ENCODE results near the gene PCDHA12.

PCDHA12 gene

GRCh38 chr5:140881889-140882590, 6.9 kb downstream of the PCDHA12 start, which contains the start of gene PCDHA13:
TSS of gene PCDHA13 (plus strand) at chr5:140882124. CDS start at chr5:140882269, 145 bp downstream.
- no peaks in the 10 kb centered on the region for H3F3A ChIP-seq (ENCODE audit: control insufficient read depth, insufficient read depth)
- TF ChIP-seq EZH2phosphoT487 (IDR thresholded peaks at IDR 0.05; ENCODE audit: borderline replicate concordance, low read length) = no peak
- H4K20me1 ChIP-seq (ENCODE audit: control insufficient read depth, insufficient read depth, low read depth, low read length) = no peaks in the 10 kb centered on the region
- no peak within 1 kb of the TSS for H3K4me3 ChIP-seq (ENCODE audit: low read length)
- no peak within 1 kb of the TSS for H3K27ac ChIP-seq (ENCODE audit: low read depth, low read length)
- no peaks in the 10 kb centered on the region; the same call in 1 of the 2 replicates for H3K9me3 ChIP-seq (ENCODE audit: control insufficient read depth, insufficient read depth, low read length)
- H3K79me2 ChIP-seq (ENCODE audit: control insufficient read depth, low read length) = no peaks in the 10 kb centered on the region
- H3K9me2 ChIP-seq (replicated peaks; ENCODE audit: control insufficient read depth, low read length) = no peaks in the 10 kb centered on the region
- no peaks in the 10 kb centered on the region for H3K4me1 ChIP-seq (ENCODE audit: control insufficient read depth, low read length)
- no peaks in the 10 kb centered on the region for H3K36me3 ChIP-seq (ENCODE audit: control insufficient read depth, low read length)
- H3K4me2 ChIP-seq (ENCODE audit: low read length) = no peak within 1 kb of the TSS
- no peaks in the 10 kb centered on the region for H3K27me3 ChIP-seq (ENCODE audit: control insufficient read depth, low read length)

DNA sequence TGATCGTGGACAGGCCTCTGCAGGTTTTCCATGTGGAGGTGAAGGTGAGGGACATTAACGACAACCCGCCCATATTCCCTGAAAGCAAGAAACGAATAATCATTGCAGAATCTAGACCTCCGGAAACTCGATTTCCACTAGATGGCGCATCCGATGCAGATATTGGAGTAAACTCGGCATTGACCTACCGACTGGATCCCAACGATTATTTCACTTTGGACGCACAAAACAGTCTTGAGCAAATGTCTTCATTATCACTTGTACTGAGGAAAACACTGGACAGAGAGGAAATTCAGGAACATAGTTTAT, 7.4 kb downstream of the PCDHA12 start:
- no peaks in the 10 kb centered on the region for H3K4me1 ChIP-seq (ENCODE audit: control insufficient read depth, low read length)
- TF ChIP-seq, protein P1, sequence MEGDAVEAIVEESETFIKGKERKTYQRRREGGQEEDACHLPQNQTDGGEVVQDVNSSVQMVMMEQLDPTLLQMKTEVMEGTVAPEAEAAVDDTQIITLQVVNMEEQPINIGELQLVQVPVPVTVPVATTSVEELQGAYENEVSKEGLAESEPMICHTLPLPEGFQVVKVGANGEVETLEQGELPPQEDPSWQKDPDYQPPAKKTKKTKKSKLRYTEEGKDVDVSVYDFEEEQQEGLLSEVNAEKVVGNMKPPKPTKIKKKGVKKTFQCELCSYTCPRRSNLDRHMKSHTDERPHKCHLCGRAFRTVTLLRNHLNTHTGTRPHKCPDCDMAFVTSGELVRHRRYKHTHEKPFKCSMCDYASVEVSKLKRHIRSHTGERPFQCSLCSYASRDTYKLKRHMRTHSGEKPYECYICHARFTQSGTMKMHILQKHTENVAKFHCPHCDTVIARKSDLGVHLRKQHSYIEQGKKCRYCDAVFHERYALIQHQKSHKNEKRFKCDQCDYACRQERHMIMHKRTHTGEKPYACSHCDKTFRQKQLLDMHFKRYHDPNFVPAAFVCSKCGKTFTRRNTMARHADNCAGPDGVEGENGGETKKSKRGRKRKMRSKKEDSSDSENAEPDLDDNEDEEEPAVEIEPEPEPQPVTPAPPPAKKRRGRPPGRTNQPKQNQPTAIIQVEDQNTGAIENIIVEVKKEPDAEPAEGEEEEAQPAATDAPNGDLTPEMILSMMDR (IDR thresholded peaks at IDR 0.05; ENCODE audit: low read depth, low read length, poor library complexity, severe bottlenecking) = peak; percentile 41
- no peak for TF ChIP-seq EZH2phosphoT487 (IDR thresholded peaks at IDR 0.05; ENCODE audit: borderline replicate concordance, low read length)
- no peak overlapping the region for H3K27ac ChIP-seq (ENCODE audit: low read depth, low read length)
- no peaks in the 10 kb centered on the region for H3K36me3 ChIP-seq (ENCODE audit: control insufficient read depth, low read length)
- no peak overlapping the region for H3K4me2 ChIP-seq (ENCODE audit: low read length)
- no peaks in the 10 kb centered on the region for H3F3A ChIP-seq (ENCODE audit: control insufficient read depth, insufficient read depth)
- H3K27me3 ChIP-seq (ENCODE audit: control insufficient read depth, low read length) = no peaks in the 10 kb centered on the region
- H4K20me1 ChIP-seq (ENCODE audit: control insufficient read depth, insufficient read depth, low read depth, low read length) = no peaks in the 10 kb centered on the region
- H3K9me3 ChIP-seq (ENCODE audit: control insufficient read depth, insufficient read depth, low read length) = no peaks in the 10 kb centered on the region; the same call in 1 of the 2 replicates
- no peaks in the 10 kb centered on the region for H3K9me2 ChIP-seq (replicated peaks; ENCODE audit: control insufficient read depth, low read length)
- H3K4me3 ChIP-seq (ENCODE audit: low read length) = no peak overlapping the region
- no peaks in the 10 kb centered on the region for H3K79me2 ChIP-seq (ENCODE audit: control insufficient read depth, low read length)

GRCh38 chr5:140883373-140883772, 8.3 kb downstream of the PCDHA12 start:
- Histone ChIP-seq H3K79me2 (ENCODE audit: control insufficient read depth, low read length) (no peaks in the 10 kb centered on the region), H3K4me3 (ENCODE audit: low read length) (no peak overlapping the region), H4K20me1 (ENCODE audit: control insufficient read depth, insufficient read depth, low read depth, low read length) (no peaks in the 10 kb centered on the region), H3K4me1 (ENCODE audit: control insufficient read depth, low read length) (no peaks in the 10 kb centered on the region), H3K36me3 (ENCODE audit: control insufficient read depth, low read length) (no peaks in the 10 kb centered on the region), H3K27me3 (ENCODE audit: control insufficient read depth, low read length) (no peaks in the 10 kb centered on the region), H3K4me2 (ENCODE audit: low read length) (no peak overlapping the region), H3K27ac (ENCODE audit: low read depth, low read length) (no peak overlapping the region), H3F3A (ENCODE audit: control insufficient read depth, insufficient read depth) (no peaks in the 10 kb centered on the region), H3K9me2 (replicated peaks; ENCODE audit: control insufficient read depth, low read length) (no peaks in the 10 kb centered on the region), H3K9me3 (ENCODE audit: control insufficient read depth, insufficient read depth, low read length) (no peaks in the 10 kb centered on the region; the same call in 1 of the 2 replicates)
- TF ChIP-seq, protein P1 (IDR thresholded peaks at IDR 0.05; ENCODE audit: low read depth, low read length, poor library complexity, severe bottlenecking) = no peak
- TF ChIP-seq EZH2phosphoT487 (IDR thresholded peaks at IDR 0.05; ENCODE audit: borderline replicate concordance, low read length) = no peak

DNA sequence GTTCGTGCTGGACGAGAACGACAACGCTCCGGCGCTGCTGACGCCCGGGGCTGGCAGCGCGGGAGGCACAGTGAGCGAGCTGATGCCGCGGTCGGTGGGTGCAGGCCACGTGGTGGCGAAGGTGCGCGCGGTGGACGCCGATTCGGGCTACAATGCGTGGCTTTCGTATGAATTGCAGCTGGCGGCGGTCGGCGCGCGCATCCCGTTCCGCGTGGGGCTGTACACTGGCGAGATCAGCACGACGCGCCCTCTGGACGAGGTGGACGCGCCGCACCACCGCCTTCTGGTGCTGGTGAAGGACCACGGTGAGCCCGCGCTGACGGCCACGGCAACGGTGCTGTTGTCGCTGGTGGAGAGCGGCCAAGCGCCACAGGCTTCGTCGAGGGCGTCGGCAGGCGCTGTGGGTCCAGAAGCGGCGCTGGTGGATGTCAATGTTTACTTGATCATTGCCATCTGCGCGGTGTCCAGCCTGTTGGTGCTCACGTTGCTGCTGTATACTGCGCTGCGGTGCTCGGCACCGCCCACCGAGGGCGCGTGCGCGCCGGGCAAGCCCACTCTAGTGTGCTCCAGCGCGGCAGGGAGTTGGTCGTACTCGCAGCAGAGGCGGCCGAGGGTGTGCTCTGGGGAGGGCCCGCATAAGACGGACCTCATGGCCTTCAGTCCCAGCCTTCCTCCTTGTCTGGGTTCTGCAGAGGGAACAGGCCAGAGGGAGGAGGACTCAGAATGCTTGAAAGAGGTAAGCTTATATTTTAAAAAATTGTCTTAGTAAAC, 9.0 kb downstream of the PCDHA12 start:
- Histone ChIP-seq H3K4me1 (ENCODE audit: control insufficient read depth, low read length) (no peaks in the 10 kb centered on the region), H3K4me3 (ENCODE audit: low read length) (no peak overlapping the region), H4K20me1 (ENCODE audit: control insufficient read depth, insufficient read depth, low read depth, low read length) (no peaks in the 10 kb centered on the region), H3F3A (ENCODE audit: control insufficient read depth, insufficient read depth) (no peaks in the 10 kb centered on the region), H3K9me2 (replicated peaks; ENCODE audit: control insufficient read depth, low read length) (no peaks in the 10 kb centered on the region), H3K27ac (ENCODE audit: low read depth, low read length) (no peak overlapping the region), H3K27me3 (ENCODE audit: control insufficient read depth, low read length) (no peaks in the 10 kb centered on the region), H3K79me2 (ENCODE audit: control insufficient read depth, low read length) (no peaks in the 10 kb centered on the region), H3K9me3 (ENCODE audit: control insufficient read depth, insufficient read depth, low read length) (no peaks in the 10 kb centered on the region; the same call in 1 of the 2 replicates), H3K36me3 (ENCODE audit: control insufficient read depth, low read length) (no peaks in the 10 kb centered on the region), H3K4me2 (ENCODE audit: low read length) (no peak overlapping the region)
- no peak for TF ChIP-seq EZH2phosphoT487 (IDR thresholded peaks at IDR 0.05; ENCODE audit: borderline replicate concordance, low read length)
- TF ChIP-seq, protein P1 (IDR thresholded peaks at IDR 0.05; ENCODE audit: low read depth, low read length, poor library complexity, severe bottlenecking) = no peak
